Neuronal stem cell (in vitro differentiated cells): ENCODE measurements around the gene RUNX1.

ENCODE experiments used
- DNase-seq: peaks from one replicate; pipeline ENCODE4 v3.0.0-alpha.2; 2013; ENCODE audit warnings: low spot score
- H2AFZ ChIP-seq: one replicate; pipeline ENCODE4 v1.6.1; 2013; ENCODE audit warnings: mild to moderate bottlenecking, low read length, inconsistent platforms
- H2AK5ac ChIP-seq: 2 replicates; pipeline ENCODE4 v1.6.1; 2013; ENCODE audit warnings: low read depth, mild to moderate bottlenecking, inconsistent platforms, low read length, moderate library complexity, mixed read lengths
- H2BK120ac ChIP-seq: 2 replicates; pipeline ENCODE4 v1.6.1; 2013; ENCODE audit warnings: low read depth, mild to moderate bottlenecking, inconsistent platforms, low read length, moderate library complexity, mixed read lengths
- H2BK12ac ChIP-seq: one replicate; pipeline ENCODE4 v1.6.1; 2013; ENCODE audit warnings: low read length, inconsistent platforms
- H2BK15ac ChIP-seq: 2 replicates; pipeline ENCODE4 v1.6.1; 2013; ENCODE audit warnings: mild to moderate bottlenecking, low read length, inconsistent platforms, mixed read lengths
- H2BK5ac ChIP-seq: one replicate; pipeline ENCODE4 v1.6.1; 2013; ENCODE audit warnings: inconsistent platforms, mild to moderate bottlenecking, low read length, moderate library complexity
- H3K14ac ChIP-seq: one replicate; pipeline ENCODE4 v1.6.1; 2013; ENCODE audit warnings: low read length, inconsistent platforms
- H3K18ac ChIP-seq: 2 replicates; pipeline ENCODE4 v1.6.1; 2013; ENCODE audit warnings: low read length, inconsistent platforms
- H3K23ac ChIP-seq: 2 replicates; pipeline ENCODE4 v1.6.1; 2013; ENCODE audit warnings: low read depth, mild to moderate bottlenecking, mixed read lengths, low read length, inconsistent platforms; ENCODE audit not compliant: poor library complexity
- H3K27ac ChIP-seq: replicated peaks from 3 replicates; pipeline ENCODE4 v1.5.1; 2013; ENCODE audit warnings: low read length, inconsistent platforms
- H3K27me3 ChIP-seq, 3 experiments: 2 replicates each; pipeline ENCODE4 v1.6.1; 2013; ENCODE audit warnings: low read length in 3 of 3, mild to moderate bottlenecking in 2 of 3, inconsistent platforms in 1 of 3, low read depth in 1 of 3, mixed read lengths in 1 of 3, moderate library complexity in 1 of 3; ENCODE audit not compliant: control insufficient read depth in 3 of 3, insufficient read depth in 3 of 3
- H3K36me3 ChIP-seq, 2 donors: replicated peaks in 1 of 2; 2 replicates each; pipeline ENCODE4 v1.6.1; 2013; ENCODE audit warnings: low read length in 2 of 2; ENCODE audit not compliant: control insufficient read depth in 2 of 2, insufficient read depth in 2 of 2
- H3K4ac ChIP-seq: 2 replicates; pipeline ENCODE4 v1.6.1; 2013; ENCODE audit warnings: inconsistent platforms, mild to moderate bottlenecking, low read length, moderate library complexity
- H3K4me1 ChIP-seq, 2 donors: 1 replicate in 1 of 2; 2 replicates in 1 of 2; pipeline ENCODE4 v1.6.1; 2013; ENCODE audit warnings: low read length in 2 of 2, low read depth in 1 of 2; ENCODE audit not compliant: control insufficient read depth in 2 of 2, insufficient read depth in 1 of 2
- H3K4me2 ChIP-seq: one replicate; pipeline ENCODE4 v1.6.1; 2013; ENCODE audit warnings: mild to moderate bottlenecking, low read length, inconsistent platforms; ENCODE audit not compliant: insufficient read depth, poor library complexity, severe bottlenecking
- H3K4me3 ChIP-seq, 2 donors: 2 replicates each; pipeline ENCODE4 v1.5.1; 2013; ENCODE audit warnings: low read length in 2 of 2, mild to moderate bottlenecking in 2 of 2, inconsistent platforms in 1 of 2, moderate library complexity in 1 of 2
- H3K79me1 ChIP-seq: one replicate; pipeline ENCODE4 v1.6.1; 2013; ENCODE audit warnings: low read depth, mild to moderate bottlenecking, inconsistent platforms, low read length, moderate library complexity
- H3K9ac ChIP-seq: one replicate; pipeline ENCODE4 v1.6.1; 2013; ENCODE audit warnings: mild to moderate bottlenecking, low read depth, low read length, inconsistent platforms; ENCODE audit not compliant: poor library complexity
- H3K9me3 ChIP-seq, 2 donors: replicated peaks in 1 of 2; 2 replicates each; pipeline versions ENCODE3 to v1.6.1; 2013; ENCODE audit warnings: low read length in 2 of 2, mild to moderate bottlenecking in 2 of 2, inconsistent platforms in 1 of 2, low read depth in 1 of 2, mixed read lengths in 1 of 2, moderate library complexity in 1 of 2; ENCODE audit not compliant: control insufficient read depth in 2 of 2, insufficient read depth in 1 of 2
- H4K8ac ChIP-seq: one replicate; pipeline ENCODE4 v1.6.1; 2013; ENCODE audit warnings: low read depth, mild to moderate bottlenecking, inconsistent platforms, low read length, moderate library complexity
- H4K91ac ChIP-seq: one replicate; pipeline ENCODE4 v1.6.1; 2013; ENCODE audit warnings: low read length, low read depth, mild to moderate bottlenecking, inconsistent platforms; ENCODE audit not compliant: poor library complexity
- WGBS, 2 donors: extraction: QIAGEN DNeasy Blood & Tissue Kit; methylation state at CpG; one replicate each; pipeline ENCODE4 v1.1.7; 2013; ENCODE audit warnings: missing lambda C conversion rate in 2 of 2, mixed read lengths in 1 of 2; ENCODE audit not compliant: insufficient read length in 2 of 2, insufficient replicate concordance in 1 of 2; ENCODE audit errors: extremely low coverage in 2 of 2; 5-methylcytosine and 5-hydroxymethylcytosine counted together

Gene RUNX1

DNA sequence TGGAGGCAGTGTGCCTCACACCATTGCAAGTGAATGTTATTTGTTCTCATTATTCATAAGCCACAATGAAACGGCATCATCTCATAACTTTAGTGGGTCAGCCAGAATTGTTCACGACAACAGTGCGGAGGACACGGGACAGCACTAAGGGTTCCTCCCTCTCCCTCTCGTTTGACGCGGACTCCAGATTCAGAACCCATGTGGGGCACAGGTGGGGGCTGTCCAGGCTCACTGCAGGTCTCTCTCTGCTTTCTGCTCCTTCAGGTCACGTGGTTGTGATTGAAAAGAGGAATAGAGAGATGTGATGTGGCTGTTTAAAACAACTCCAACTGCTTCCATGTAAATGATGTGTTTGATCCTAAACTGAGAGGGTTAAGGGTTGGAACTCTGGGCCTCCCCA, 13.5 kb downstream of the RUNX1 start:
- H3K36me3 ChIP-seq: no peaks in the 10 kb centered on the region
- H2BK5ac ChIP-seq: no peak overlapping the region
- no peaks in the 10 kb centered on the region for H3K27me3 ChIP-seq
- H4K91ac ChIP-seq: no peak overlapping the region
- no peak overlapping the region for H3K4ac ChIP-seq
- no peak for DNase-seq
- no peak overlapping the region for H4K8ac ChIP-seq
- H2BK120ac ChIP-seq: no peak overlapping the region
- H3K18ac ChIP-seq: no peak overlapping the region
- H2AK5ac ChIP-seq: no peak overlapping the region
- no peak overlapping the region for H2BK15ac ChIP-seq
- H3K14ac ChIP-seq: no peak overlapping the region
- H3K4me3 ChIP-seq: no peak overlapping the region
- no peaks in the 10 kb centered on the region for H3K9me3 ChIP-seq
- H3K23ac ChIP-seq: no peak overlapping the region
- no peak overlapping the region for H2BK12ac ChIP-seq
- no CpG with 5 or more reads among the region's 8 CpGs for WGBS, 2 donors
- no peak overlapping the region for H3K4me2 ChIP-seq
- no peak overlapping the region for H2AFZ ChIP-seq
- H3K27ac ChIP-seq: no peak overlapping the region
- no peaks in the 10 kb centered on the region for H3K79me1 ChIP-seq
- no peak overlapping the region for H3K9ac ChIP-seq
- H3K4me1 ChIP-seq: peaks cover 0 to 10% of the 10 kb centered on the region in 2 donors

DNA sequence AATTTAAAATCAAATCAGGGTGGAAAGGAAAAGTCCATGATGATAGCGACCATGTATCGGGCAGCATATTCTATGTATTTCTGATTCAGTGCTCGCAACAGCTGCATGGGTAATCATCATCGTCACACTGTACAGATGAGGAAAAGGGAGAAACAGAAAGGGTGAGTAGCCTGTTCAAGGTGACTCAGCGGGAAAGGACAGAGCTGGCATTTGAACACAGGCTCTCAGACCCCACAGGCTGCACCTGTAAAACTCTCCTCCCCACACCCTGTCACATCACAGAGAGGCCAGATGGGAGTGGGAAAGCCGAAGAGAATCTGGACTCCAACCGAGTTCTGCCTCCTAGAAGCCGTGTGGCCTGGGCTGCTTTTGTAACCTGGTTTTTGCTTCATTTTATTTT, 14.0 kb downstream of the RUNX1 start:
- Histone ChIP-seq H3K27ac (no peak overlapping the region), H2BK5ac (no peak overlapping the region), H3K9me3 (no peaks in the 10 kb centered on the region), H2AK5ac (no peak overlapping the region), H4K91ac (no peak overlapping the region), H3K23ac (no peak overlapping the region), H2BK15ac (no peak overlapping the region), H3K36me3 (no peaks in the 10 kb centered on the region), H2AFZ (no peak overlapping the region), H3K4me1 (peaks cover 0 to 10% of the 10 kb centered on the region in 2 donors), H3K4ac (no peak overlapping the region), H3K27me3 (no peaks in the 10 kb centered on the region), H3K9ac (no peak overlapping the region), H4K8ac (no peak overlapping the region), H3K4me2 (no peak overlapping the region), H3K18ac (no peak overlapping the region), H3K4me3 (no peak overlapping the region), H3K14ac (no peak overlapping the region), H3K79me1 (no peaks in the 10 kb centered on the region), H2BK12ac (no peak overlapping the region), H2BK120ac (no peak overlapping the region)
- DNase-seq: no peak
- WGBS, 2 donors: no CpG with 5 or more reads among the region's 8 CpGs

DNA sequence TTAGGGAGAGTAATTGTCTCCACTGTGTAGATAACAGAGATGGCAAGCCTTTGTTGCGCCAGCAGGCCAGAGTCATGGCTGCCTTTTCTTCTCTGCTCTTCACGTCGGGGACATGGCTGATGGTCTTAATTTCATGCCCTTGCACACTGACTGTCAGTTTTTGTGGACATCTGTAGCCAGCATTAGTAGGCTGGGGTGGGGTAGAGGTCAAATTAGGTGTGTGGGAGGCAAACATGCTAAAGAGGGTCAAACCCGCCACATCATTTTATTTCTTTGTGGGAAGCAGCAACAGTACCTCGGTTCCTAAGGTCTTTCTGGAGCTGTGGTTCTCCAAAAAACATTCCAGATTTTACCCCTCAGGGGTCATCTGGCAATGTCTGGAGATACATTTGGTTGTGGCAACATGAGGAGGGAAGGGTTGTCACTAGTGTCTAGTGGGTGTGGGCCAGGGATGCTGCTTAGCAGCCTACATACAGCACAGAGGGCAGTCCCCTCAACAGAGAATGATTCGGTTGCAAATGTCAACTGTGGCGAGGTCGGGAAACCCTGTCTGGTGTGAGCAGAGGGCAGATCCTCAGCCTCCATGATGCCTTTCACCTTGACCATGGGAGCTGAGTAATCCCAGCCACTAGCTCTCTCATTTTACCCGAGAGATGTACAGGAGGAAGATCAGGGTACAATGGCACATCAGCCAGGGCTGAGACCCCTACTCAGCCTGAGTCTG, 14.7 kb downstream of the RUNX1 start:
- Histone ChIP-seq H2BK5ac (no peak overlapping the region), H4K8ac (no peak overlapping the region), H2BK120ac (no peak overlapping the region), H3K9ac (no peak overlapping the region), H2BK15ac (no peak overlapping the region), H3K14ac (no peak overlapping the region), H3K23ac (no peak overlapping the region), H3K79me1 (no peaks in the 10 kb centered on the region), H2BK12ac (no peak overlapping the region), H3K27ac (no peak overlapping the region), H3K4me3 (no peak overlapping the region), H4K91ac (no peak overlapping the region), H3K18ac (no peak overlapping the region), H3K4ac (no peak overlapping the region), H2AK5ac (no peak overlapping the region), H3K27me3 (no peaks in the 10 kb centered on the region), H2AFZ (no peak overlapping the region), H3K4me1 (peaks cover 0 to 10% of the 10 kb centered on the region in 2 donors), H3K36me3 (no peaks in the 10 kb centered on the region), H3K4me2 (no peak overlapping the region), H3K9me3 (no peaks in the 10 kb centered on the region)
- no peak for DNase-seq
- WGBS, 2 donors: no CpG with 5 or more reads among the region's 9 CpGs

DNA sequence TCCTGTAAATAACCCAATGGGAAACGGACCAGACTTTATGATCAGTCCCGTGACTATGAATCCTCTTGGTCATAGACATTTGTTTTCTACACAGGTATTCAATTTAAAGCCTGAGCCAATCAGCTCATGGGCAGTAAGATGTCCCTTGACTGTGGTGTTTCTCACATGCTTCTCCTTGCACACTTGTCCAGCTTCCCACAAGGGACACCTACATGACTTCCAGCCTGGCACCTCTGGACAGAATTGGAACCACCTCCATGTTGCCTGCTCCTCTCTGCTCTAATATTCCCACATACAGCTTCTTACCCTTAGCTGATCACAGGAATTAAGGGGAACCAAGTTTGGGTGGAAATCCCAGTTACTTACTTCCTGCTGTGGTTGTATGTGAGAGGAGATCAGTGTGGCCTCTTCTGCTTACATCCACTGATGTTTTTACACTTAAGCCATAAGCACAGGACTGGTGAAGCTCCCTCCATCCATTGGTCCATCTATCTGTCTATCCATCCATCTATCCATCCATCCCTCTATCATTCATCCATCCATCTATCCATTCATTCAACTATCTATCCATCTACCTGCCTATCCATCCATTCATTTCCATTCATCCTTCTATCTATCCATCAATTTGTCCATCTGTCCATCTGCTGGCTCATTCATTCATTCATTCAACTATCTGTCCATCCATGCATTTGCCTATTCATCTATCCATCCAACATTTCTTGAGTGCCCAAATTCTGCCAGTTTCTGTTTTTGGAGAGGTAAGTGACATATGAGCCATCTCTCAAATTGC, 16.4 kb downstream of the RUNX1 start:
- DNase-seq: no peak

More for the DNA sequence above, 16.4 kb downstream of the RUNX1 start:
- H3K14ac ChIP-seq: no peak overlapping the region
- H3K27ac ChIP-seq: no peak overlapping the region
- H3K79me1 ChIP-seq: no peaks in the 10 kb centered on the region
- H2AFZ ChIP-seq: no peak overlapping the region
- H2BK120ac ChIP-seq: no peak overlapping the region
- H4K91ac ChIP-seq: no peak overlapping the region
- no peaks in the 10 kb centered on the region for H3K9me3 ChIP-seq
- no peak overlapping the region for H3K18ac ChIP-seq
- H3K27me3 ChIP-seq: peaks cover 0 to 5% (median 0%) of the 10 kb centered on the region in 3 experiments
- no CpG with 5 or more reads among the region's 2 CpGs for WGBS, 2 donors
- no peak overlapping the region for H3K23ac ChIP-seq
- no peak overlapping the region for H3K9ac ChIP-seq
- no peak overlapping the region for H2BK12ac ChIP-seq
- H3K4ac ChIP-seq: no peak overlapping the region
- no peak overlapping the region for H3K4me3 ChIP-seq
- peaks cover 0 to 4% of the 10 kb centered on the region in 2 donors for H3K4me1 ChIP-seq
- no peak overlapping the region for H2BK5ac ChIP-seq
- no peaks in the 10 kb centered on the region for H3K36me3 ChIP-seq
- H2AK5ac ChIP-seq: no peak overlapping the region
- H4K8ac ChIP-seq: no peak overlapping the region
- H2BK15ac ChIP-seq: no peak overlapping the region
- no peak overlapping the region for H3K4me2 ChIP-seq
